HG02970 (cell line): ENCODE results near the gene KRTAP5-10.
"Not testable (repeated sequence)": the region's sequence is repeated elsewhere in the genome, so short reads cannot be mapped to it uniquely, and the experiment has no call there.

ENCODE experiments used
- ATAC-seq: cut with Tn5 transposase; IDR thresholded peaks from one replicate; pipeline ENCODE4 v1.9.1; 2021; ENCODE audit warnings: mild to moderate bottlenecking, moderate library complexity, moderate number of reproducible peaks; ENCODE audit not compliant: unreplicated experiment, low FRiP score

KRTAP5-10 gene, protein sequence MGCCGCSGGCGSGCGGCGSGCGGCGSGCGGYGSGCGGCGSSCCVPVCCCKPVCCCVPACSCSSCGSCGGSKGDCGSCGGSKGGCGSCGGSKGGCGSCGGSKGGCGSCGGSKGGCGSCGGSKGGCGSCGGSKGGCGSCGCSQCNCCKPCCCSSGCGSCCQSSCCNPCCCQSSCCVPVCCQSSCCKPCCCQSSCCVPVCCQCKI

GRCh38 chr11:71565263-71565662 lies at the start of gene KRTAP5-10:
TSS of gene KRTAP5-10 (plus strand) at chr11:71565563. CDS start at chr11:71565588, 25 bp downstream.
- no peak for ATAC-seq

DNA sequence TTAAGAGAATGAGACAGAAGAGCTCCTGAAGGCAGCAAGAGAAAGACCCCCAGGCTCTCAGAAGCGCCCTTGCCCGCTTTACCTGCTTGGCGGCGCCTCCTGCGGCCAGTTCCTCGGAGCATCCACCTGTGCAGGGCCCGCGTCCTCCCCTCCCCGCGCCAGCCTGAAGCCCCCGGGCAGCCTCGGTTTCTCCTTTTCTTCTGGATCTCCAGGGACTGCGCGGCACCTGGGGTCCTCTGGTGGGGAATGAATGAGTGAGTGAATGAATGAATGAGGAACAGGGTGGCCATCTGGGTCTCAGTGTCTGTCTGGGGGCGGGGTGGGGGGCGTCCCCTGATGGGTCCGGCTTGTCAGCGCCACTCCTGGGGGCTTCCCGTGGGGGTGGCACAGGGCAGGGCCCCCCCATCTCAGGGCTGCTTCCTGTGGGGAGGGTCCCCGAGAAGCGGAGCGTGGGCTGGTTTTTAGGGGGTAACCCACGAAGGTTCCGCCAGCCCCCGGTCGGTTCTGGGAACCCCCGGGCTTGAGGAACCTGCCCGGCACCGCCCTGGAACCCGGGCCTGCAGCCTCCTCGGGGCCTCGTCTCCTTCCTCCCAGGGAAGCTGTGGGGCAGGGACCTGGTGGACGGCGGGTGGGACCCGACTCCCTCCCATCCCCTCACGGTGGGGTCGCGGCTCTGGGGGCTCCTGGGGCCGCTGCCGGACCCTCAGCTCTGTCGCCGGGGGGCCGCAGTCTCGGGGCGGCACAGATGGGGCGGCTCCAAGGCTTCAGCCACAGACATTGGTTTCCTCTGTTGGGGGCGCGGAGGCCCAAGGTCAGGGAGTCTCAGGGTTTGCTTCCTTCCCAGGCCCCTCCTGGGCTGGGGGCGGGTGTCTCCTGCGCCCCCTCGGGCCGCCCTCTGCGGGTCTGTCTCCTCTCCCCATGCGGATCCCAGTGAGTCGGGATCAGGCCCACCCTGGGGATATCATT lies 46.6 kb upstream of the KRTAP5-10 start:
- no peak for ATAC-seq

DNA sequence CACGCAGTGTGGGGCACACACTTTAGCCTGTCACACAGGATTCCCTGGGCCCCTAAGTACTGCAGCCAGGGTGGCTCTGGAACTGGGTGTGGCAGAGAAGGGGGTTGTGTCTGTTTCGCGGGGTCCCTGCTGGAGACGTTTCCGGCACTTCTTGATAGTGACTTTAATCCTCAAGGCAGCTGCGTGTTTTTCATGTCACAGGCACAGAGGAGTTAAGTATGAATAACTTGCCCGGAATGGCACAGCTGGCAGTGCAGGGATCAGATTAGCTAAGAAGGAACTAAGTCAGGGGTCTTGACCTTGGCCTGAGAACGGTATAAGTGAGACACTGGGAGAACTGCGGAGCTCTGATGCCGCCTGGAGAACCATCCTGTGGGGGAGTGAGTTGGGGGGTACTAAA lies 45.8 kb upstream of the KRTAP5-10 start:
- no peak for ATAC-seq

- ATAC-seq, result no peak
These were observed 40.0 kb upstream of the KRTAP5-10 start for GRCh38 chr11:71525188-71525937.

DNA sequence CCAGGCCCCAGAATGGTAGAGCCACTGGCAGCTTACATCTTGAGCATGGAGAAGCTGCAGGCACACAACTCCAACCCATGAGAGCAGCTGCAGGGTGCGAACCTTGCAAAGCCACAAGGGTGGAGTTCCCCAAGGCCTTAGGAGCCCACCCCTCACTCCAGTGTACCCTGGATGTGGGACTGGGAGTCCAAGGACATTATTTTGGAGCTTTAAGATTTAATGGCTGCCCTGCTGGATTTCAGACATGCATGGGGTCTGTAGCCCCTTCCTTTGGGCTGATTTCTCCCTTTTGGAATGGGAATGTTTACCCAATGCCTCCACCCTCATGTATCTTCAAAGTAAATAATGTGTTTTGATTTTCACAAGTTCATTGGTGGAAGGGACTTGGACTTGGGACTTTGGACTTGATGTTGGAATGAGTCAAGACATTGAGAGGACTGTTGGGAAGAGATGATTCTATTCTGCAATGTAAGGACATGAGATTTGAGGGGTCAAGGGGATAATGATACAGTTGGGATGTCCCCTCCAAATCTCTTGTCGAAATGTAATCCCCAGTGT lies 39.3 kb upstream of the KRTAP5-10 start:
- ATAC-seq, result no peak

DNA sequence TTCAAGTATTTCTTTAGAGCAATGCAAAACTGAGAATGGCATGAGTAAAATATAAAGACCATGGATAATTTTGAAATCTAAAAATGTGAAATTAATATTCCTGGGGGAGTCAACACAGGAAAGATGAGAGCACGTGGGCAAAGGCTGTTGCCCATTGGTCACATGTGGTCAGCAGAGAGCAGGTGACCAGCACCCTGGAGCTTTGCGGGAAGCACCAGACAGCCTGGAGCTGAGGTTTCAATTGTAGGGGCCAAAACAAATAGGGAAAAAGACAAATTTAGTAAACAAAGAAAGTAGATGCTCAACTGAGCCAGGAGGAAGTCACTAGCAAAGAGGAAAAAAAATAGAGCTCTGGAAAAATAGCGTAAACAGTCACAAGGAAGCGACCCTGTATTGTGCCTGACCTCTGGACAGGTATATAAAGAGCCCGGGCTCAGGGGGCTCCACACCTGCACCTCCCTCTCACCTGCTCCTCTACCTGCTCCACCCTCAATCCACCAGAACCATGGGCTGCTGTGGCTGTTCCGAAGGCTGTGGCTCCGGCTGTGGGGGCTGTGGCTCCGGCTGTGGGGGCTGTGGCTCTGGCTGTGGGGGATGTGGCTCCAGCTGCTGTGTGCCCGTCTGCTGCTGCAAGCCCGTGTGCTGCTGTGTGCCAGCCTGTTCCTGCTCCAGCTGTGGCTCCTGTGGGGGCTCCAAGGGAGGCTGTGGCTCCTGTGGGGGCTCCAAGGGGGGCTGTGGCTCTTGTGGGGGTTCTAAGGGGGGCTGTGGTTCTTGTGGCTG lies 38.4 kb upstream of the KRTAP5-10 start, which contains the start of gene KRTAP5-7:
Gene KRTAP5-7, plus strand, starts transcription at position 472 of the 780 bp plus-strand sequence. Its CDS starts 34 bp downstream, at position 506.
- ATAC-seq, result not testable (repeated sequence)

- ATAC-seq, result no peak
These were observed 37.7 kb upstream of the KRTAP5-10 start for GRCh38 chr11:71527576-71528210.

DNA sequence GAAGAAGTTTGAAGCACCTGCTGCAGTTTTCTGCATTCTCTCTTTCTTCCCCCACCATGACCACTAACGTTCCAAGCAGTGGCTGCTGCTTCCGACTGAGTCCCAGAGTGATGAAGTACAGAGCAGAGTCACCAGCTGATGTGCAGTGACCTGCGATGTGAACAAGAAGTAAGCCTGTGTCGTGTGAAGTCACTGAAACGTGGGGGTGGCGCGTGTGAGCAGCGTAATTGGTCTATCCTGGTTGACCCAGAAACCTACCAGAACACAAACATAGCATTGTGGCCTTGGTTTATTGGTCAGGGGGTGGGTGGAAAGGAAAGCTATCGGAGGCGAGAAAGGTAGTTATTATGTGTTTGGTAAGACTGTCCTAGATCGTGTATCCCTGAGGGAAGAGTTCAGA lies 34.8 kb upstream of the KRTAP5-10 start:
- no peak for ATAC-seq

- no peak for ATAC-seq
These were observed 33.2 kb upstream of the KRTAP5-10 start for GRCh38 chr11:71532036-71532610.

DNA sequence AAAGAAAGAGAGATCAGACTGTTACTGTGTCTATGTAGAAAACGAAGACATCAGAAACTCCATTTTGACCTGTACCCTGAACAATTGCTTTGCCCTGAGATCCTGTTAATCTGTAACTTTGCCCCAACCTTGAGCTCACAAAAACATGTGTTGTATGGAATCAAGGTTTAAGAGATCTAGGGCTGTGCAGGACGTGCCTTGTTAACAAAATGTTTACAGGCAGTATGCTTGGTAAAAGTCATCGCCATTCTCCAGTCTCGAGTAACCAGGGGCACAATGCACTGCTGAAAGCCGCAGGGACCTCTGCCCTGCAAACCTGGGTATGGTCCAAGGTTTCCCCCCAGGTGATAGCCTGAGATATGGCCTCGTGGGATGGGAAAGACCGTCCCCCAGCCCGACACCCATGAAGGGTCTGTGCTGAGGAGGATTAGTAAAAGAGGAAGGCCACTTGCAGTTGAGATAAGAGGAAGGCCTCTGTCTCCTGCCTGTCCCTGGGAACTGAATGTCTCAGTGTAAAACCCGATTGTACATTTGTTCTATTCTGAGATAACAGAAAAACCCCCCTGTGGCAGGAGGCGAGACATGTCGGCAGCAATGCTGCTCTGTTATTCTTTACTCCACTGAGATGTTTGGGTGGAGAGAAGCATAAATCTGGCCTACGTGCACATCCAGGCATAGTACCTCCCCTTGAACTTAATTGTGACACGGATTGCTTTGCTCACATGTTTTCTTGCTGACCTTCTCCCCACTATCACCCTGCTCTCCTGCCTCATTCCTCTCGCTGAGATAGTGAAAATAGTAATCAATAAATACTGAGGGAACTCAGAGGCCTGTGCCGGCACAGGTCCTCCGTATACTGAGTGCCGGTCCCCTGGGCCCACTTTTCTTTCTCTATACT lies 30.4 kb upstream of the KRTAP5-10 start:
- not testable (repeated sequence) for ATAC-seq

GRCh38 chr11:71535825-71536224 lies 29.5 kb upstream of the KRTAP5-10 start:
- no peak for ATAC-seq

GRCh38 chr11:71537537-71537936 lies 27.8 kb upstream of the KRTAP5-10 start:
- no peak for ATAC-seq

DNA sequence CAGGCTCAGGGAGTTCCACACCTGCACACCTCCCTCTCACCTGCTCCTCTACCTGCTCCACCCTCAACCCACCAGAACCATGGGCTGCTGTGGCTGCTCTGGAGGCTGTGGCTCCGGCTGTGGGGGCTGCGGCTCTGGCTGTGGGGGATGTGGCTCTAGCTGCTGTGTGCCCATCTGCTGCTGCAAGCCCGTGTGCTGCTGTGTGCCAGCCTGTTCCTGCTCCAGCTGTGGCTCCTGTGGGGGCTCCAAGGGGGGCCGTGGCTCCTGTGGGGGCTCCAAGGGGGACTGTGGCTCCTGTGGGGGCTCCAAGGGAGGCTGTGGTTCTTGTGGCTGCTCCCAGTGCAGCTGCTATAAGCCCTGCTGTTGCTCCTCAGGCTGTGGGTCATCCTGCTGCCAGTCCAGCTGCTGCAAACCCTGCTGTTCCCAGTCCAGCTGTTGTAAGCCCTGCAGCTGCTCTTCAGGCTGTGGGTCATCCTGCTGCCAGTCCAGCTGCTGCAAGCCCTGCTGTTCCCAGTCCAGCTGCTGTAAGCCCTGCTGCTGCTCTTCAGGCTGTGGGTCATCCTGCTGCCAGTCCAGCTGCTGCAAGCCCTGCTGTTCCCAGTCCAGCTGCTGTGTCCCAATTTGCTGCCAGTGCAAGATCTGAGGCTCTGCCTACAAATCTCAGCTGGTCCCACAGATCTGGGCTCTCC lies 27.2 kb upstream of the KRTAP5-10 start, which contains the start of gene KRTAP5-8:
Gene KRTAP5-8, plus strand, starts transcription at position 49 of the 689 bp plus-strand sequence. Its CDS starts 31 bp downstream, at position 80.
- ATAC-seq, result not testable (repeated sequence)

DNA sequence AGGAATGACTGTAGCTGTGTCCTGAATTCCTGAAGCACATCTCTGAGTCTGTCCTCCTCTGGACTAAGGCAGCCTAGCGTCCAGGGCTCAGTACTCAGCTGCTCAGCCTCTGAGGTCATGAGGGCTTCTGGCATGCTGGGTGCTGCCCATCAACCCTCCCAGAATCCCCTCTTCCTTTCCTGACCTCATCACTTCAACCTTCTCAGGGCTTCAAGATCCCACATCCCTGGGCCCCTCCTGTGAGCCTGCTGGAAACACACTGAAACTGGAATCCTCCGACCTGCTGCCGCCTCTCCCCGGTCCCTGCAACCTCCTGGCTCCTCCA lies 26.7 kb upstream of the KRTAP5-10 start:
- ATAC-seq, result no peak

GRCh38 chr11:71539017-71539416 lies 26.3 kb upstream of the KRTAP5-10 start:
- no peak for ATAC-seq

DNA sequence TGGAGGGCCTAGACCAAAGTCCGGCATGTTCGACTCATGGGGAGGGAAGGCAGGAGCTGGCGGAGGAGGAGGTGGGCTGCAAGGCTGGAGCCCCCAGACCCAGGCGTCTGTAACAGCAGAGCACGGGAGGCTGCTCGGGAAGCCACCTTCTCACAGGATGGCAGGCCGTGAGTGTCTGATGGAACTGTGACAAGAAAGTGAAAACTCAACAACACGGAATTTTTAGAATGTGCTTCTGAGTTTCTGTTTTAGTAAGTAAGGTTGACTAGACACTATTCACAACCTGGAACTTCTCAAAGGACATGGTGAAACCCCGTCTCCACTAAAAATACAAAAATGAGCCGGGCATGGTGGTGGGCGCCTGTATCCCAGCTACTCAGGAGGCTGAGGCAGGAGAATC lies 25.4 kb upstream of the KRTAP5-10 start:
- ATAC-seq, result not testable (repeated sequence)
